Astrocyte of the hippocampus (primary cell): ENCODE measurements around the gene C4orf54.
A peak's percentile ranks its signal among the peaks of the same experiment; 100 is the strongest.

ENCODE experiments used
- DNase-seq: peaks from one replicate; pipeline ENCODE4 v3.0.0; 2011; ENCODE audit warnings: low read depth, low spot score

The C4orf54 gene

DNA sequence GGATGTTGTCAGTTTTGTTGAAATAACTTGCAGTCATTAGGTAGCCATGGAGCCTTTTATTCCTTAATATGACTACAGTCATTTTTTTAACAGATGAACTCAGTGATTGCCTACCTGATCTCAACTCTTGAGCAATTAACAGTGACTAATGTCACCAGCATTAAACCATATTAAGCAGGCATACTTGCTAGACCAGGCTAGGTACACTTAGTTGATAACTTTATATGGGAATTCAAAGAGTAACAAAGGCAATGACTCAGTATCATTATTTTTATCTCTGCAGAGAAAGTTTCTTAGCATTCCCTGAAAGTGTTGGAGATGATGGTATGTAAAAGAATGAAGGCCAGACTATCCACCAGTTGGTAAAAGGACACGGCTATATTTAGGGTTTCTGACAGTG, at the start of gene C4orf54:
C4orf54 (minus strand) TSS at position 31 of the 400 bp plus-strand sequence. CDS start 3,180 bp downstream, outside the sequence.
- peak; percentile 25 for DNase-seq

- DNase-seq = no peak
These were observed 48.3 kb upstream of the C4orf54 start for GRCh38 chr4:99705891-99706290.

- DNase-seq = no peak
These were observed 39.2 kb upstream of the C4orf54 start for GRCh38 chr4:99696801-99697200.

DNA sequence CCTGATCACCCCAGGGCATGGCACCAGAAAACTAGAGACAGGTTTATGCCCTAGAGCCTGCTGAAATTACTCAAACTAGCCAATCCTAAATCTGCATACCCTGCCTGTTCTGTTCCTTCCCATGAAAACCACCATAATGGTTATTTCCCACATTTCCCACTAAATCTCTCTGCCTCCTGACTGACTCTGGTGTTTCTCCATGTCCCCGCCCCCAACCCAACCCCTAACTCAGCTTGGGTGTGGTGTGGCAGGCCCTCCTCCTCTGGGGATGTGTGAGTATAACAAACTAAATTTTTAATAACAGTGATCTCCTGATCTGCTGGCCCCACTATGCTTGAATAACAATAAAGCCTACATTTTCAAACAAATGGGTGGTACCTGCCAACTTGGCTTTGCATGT, 35.5 kb upstream of the C4orf54 start:
- DNase-seq = no peak

- DNase-seq = no peak
These were observed 33.4 kb upstream of the C4orf54 start for GRCh38 chr4:99690990-99691389.

- no peak for DNase-seq
These were observed 32.8 kb upstream of the C4orf54 start for GRCh38 chr4:99690472-99690871.

DNA sequence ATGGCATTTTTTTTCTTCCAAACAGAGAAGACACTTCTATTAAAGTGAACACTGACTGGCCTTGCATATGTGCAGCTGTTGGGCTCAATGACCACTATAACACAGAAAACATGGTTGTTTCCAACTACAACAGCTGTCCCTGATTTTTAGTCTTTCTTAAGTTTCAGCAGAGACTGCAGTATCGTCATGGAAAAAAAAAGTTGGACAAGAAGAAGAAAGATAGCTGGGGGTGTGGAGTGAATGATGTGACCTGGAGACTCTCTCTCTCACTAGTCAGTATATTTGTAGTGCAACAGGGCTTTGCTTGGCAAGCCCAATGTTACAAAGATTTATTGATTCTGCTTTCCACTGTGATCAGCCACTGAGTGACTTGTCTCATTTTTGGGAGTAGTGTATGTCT, 29.5 kb upstream of the C4orf54 start:
- no peak for DNase-seq

- DNase-seq = no peak
These were observed 27.6 kb upstream of the C4orf54 start for GRCh38 chr4:99685234-99685633.

- DNase-seq = no peak
These were observed 26.3 kb upstream of the C4orf54 start for GRCh38 chr4:99683895-99684294.

GRCh38 chr4:99679976-99680375, 22.3 kb upstream of the C4orf54 start:
- no peak for DNase-seq

DNA sequence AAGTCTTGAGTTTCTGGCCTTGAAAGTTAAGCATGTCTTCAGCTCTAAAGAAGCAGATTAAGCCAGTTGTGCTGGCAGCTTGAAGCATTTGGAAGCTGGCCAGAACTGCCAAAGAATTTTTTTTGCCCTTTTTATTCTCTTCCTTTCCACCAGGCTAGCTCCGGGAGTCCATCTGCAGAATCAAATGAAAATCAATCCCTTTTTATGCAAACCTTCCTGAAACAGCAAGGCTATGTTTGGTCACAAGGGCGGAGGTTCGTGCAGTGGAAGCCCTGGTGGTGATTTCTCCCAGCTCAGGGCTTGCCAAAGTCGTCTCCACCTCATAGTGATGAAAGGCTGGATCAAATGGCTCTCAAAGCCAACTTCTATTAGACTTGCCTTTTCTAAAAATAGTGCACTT, 21.6 kb upstream of the C4orf54 start:
- peak; percentile 74 for DNase-seq

- no peak for DNase-seq
These were observed 19.5 kb upstream of the C4orf54 start for GRCh38 chr4:99677161-99677560.

DNA sequence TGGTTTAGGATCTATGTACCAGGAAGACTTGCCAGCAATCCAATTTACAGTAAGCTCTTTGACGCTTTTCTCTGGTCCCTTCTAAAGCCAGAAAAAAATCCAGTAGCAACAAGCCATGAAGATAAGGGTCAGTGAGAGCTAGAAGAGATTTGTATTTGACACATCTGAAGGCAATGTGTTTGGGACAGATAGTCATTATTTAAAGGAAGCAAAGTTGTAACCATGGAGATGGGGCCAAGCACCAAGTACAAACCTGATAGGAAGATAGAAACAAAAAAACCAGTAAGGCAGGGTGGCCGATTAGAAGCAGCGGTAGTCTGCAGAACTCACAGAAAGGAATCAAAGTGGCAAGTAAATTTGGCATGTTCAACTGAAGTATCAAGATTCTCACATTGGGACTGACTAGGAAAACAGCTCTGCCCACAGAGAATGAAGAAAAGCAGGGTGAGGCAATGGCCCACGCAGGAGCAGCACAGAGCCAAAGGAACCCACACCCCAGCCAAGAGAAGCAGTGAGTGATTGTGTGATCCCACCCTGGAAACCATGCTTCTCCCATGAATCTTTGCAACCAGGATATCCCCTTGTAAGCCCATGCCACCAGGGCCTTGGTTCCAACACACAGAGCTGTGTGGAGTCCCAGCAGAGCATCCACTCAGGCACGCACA, 12.9 kb upstream of the C4orf54 start:
- DNase-seq = no peak

DNA sequence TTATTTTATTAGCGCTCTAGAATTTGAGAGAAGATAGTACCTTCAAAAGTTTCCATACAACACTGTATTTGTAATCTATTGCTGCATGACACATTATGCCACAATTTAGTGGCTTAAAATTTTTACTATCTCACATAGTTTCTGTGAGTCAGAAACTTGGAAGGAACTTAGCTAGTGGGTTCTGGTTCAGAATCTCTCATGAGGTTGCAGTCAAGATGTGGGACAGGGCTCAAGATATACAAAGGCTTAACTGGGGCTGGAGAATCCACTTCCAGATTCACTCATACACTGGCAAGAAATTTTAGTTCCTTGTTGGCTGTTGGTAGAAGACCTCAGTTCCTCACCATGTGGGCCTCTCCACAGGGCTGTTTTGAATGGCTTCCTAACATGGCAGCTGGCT, 11.5 kb upstream of the C4orf54 start:
- peak; percentile 56 for DNase-seq

- DNase-seq = no peak
These were observed 10.8 kb upstream of the C4orf54 start for GRCh38 chr4:99668472-99668871.

GRCh38 chr4:99665983-99666382, 8.4 kb upstream of the C4orf54 start:
- DNase-seq = no peak

GRCh38 chr4:99664716-99665115, 7.1 kb upstream of the C4orf54 start:
- no peak for DNase-seq

DNA sequence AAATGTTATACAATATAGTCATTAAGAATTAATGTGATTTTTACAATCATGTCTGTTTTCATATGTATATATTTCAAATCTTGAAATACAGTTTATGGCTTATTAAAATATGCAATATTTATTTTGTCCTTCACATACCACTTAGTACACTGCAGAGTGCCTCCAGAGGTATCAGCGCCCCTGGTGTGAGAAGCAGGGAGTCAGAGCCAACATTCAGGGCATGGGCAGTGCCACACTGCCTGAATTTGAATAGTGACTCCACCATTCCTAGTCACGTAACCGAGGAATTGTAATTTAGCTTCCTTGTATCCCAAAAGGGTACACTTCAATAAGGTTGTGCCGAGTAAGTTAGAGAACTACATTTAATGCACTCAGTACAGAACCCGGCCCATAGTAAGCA, 4.3 kb upstream of the C4orf54 start:
- no peak for DNase-seq

GRCh38 chr4:99658666-99659065, 1.0 kb upstream of the C4orf54 start:
- DNase-seq = no peak

DNA sequence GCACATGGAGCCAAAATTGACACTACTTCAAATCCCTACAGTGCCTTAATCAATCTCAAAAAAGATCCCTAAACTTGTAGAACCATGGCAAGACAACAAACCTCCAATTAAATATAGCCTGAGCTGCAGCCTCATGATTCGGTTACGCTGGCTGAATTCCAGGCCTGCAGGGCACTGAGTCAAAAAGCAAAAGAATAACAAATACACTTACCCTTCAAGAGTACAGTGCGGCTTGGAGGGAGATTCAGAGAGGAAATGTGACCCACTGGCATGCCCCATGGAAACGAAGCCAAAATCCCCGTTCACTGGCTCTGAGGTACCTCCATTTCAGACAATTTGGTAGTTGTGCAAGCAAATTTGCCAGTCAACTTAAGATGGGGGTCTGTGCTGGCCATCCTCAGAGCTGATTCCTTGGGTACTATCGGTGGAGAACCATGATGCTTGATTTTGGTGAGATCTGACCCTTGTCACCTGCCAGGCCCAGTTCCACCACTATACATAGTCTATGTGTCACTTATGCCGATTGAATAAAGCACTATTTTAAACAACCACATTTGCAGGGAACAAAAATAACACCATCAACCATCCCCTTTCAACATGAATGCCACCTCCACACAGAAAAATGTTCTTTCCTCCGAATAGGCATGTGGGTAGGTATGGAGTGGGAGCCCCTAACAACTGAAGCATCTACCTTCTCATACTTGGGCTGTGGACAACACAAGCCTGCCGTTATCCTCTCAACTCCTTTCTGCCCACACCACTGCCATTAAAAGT, 2.1 kb downstream of the C4orf54 start:
- DNase-seq = peak; percentile 91

DNA sequence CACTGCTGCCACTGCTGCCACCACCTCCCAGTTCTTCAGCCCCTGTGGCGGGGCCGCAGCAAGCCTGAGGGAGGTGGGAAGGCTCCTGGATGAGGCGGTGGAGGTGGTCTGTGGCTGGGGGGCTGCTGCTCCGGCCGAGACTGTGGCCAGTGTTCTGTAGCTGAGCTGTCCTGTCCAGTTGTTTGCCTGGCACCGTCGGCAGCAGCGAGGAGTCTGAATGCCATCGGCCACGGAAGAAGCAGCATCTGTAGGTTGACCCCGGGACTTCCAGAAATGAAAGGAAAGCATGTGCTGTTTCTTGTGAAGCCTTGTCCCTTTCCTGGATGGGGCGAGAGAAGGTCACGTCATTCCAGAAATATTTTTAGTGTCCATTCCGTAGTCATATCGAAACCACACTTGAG, 3.3 kb downstream of the C4orf54 start:
- no peak for DNase-seq

- DNase-seq = no peak
These were observed 3.7 kb downstream of the C4orf54 start for GRCh38 chr4:99653916-99654315.
